GM18873 (cell line): ENCODE results near the gene POLL.
A peak's percentile ranks its signal among the peaks of the same experiment; 100 is the strongest.
"Not testable (repeated sequence)": the region's sequence is repeated elsewhere in the genome, so short reads cannot be mapped to it uniquely, and the experiment has no call there.

ENCODE experiments used
- ATAC-seq: cut with Tn5 transposase; IDR thresholded peaks from one replicate; pipeline ENCODE4 v1.9.1; 2021; ENCODE audit warnings: mild to moderate bottlenecking, moderate library complexity, moderate number of reproducible peaks; ENCODE audit not compliant: unreplicated experiment, low FRiP score

Gene POLL

GRCh38 chr10:101587725-101588653 is at the start of gene POLL, which contains the start of gene DPCD:
TSS of gene POLL (minus strand) at chr10:101588257. CDS start at chr10:101587360, 897 bp downstream.
TSS of gene DPCD (plus strand) at chr10:101588321. CDS start at chr10:101588337, 16 bp downstream.
- peak; percentile 91 for ATAC-seq

GRCh38 chr10:101633510-101633909 is 45.5 kb upstream of the POLL start:
- ATAC-seq = not testable (repeated sequence)

GRCh38 chr10:101631821-101632475 is 43.9 kb upstream of the POLL start:
- no peak for ATAC-seq

- ATAC-seq = no peak
Observed at GRCh38 chr10:101630633-101630920, 42.5 kb upstream of the POLL start.

- ATAC-seq = no peak
Observed at GRCh38 chr10:101629837-101630632, 42.0 kb upstream of the POLL start.

GRCh38 chr10:101625821-101626412 is 37.9 kb upstream of the POLL start:
- ATAC-seq = no peak

GRCh38 chr10:101624526-101625102 is 36.6 kb upstream of the POLL start:
- no peak for ATAC-seq

GRCh38 chr10:101623528-101623927 is 35.5 kb upstream of the POLL start:
- ATAC-seq = no peak

- ATAC-seq = no peak
Observed at GRCh38 chr10:101619983-101620382, 31.9 kb upstream of the POLL start.

GRCh38 chr10:101618871-101619270 is 30.8 kb upstream of the POLL start:
- no peak for ATAC-seq

GRCh38 chr10:101617824-101618568 is 29.9 kb upstream of the POLL start:
- no peak for ATAC-seq

GRCh38 chr10:101617102-101617823 is 29.2 kb upstream of the POLL start:
- ATAC-seq = no peak

GRCh38 chr10:101616415-101617101 is 28.5 kb upstream of the POLL start:
- no peak for ATAC-seq

GRCh38 chr10:101615525-101616116 is 27.6 kb upstream of the POLL start:
- no peak for ATAC-seq

GRCh38 chr10:101614663-101615524 is 26.8 kb upstream of the POLL start:
- no peak for ATAC-seq

- no peak for ATAC-seq
Observed at GRCh38 chr10:101613646-101614045, 25.6 kb upstream of the POLL start.

- ATAC-seq = no peak
Observed at GRCh38 chr10:101612872-101613271, 24.8 kb upstream of the POLL start.
